HT1080 (cell line): ENCODE data around the gene TFPI. TPM values are rescaled to one million over a fixed set of nuclear protein-coding genes. Genes with fewer than 3 reads are reported as not detected.
"Not testable (repeated sequence)": the region's sequence is repeated elsewhere in the genome, so short reads cannot be mapped to it uniquely, and the experiment has no call there.

Experiments used
- DNase-seq: peaks from one replicate; pipeline ENCODE4 v3.0.0-alpha.2; 2015; ENCODE audit warnings: low read depth
- total RNA-seq: library from RNA; depleted of rRNA; stranded (reverse); fragments of >200 nt; shearing (Covaris generic); gene quantifications from 2 replicates; pipeline ENCODE4 v1.2.3, GENCODE V29; 2014

Gene TFPI
- total RNA-seq, 1 experiment from 2014 or later = 0.03 TPM

- DNase-seq = no peak
Measured at GRCh38 chr2:187529248-187529976, 24.8 kb downstream of the TFPI start.

DNA sequence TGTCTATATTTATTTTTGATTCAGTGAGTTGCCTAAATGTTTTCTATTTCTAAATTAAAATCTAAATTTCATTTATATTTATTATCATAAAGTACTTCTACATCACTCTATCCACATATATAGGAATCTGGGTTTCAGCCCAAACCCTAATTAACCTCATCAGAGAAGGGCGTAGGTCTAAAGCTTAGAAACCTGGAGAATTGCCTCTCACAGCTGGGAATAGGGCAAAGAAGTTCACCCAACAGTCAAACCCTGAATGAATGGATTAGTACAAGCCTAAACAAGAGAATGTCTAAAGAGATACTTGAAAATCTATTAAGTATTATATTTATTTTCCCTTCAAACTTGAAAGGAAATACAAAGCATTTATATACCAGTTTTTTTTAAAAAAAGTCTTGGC is 26.2 kb downstream of the TFPI start:
- no peak for DNase-seq

DNA sequence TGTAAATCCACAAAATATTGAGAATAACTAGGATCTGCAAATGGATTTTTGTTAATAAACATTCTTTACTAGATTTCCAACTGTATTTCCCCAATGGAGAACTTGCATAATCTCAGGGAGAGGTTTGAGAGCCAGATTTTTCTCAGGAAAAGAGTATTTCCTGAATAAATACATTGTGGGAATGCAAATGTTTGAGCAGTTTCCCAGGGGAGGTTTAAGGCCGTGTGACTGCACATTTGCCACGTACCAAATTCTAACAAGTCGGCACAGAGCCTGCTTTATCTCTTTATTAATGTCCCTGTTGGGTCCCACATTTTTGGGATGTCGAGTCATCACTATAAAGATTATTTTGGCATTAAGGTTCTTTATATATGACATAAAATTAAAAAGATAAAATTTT is 27.0 kb downstream of the TFPI start:
- DNase-seq = no peak

GRCh38 chr2:187526792-187527191 is 27.4 kb downstream of the TFPI start:
- DNase-seq = no peak

- DNase-seq = no peak
Measured at GRCh38 chr2:187525163-187525900, 28.9 kb downstream of the TFPI start.

DNA sequence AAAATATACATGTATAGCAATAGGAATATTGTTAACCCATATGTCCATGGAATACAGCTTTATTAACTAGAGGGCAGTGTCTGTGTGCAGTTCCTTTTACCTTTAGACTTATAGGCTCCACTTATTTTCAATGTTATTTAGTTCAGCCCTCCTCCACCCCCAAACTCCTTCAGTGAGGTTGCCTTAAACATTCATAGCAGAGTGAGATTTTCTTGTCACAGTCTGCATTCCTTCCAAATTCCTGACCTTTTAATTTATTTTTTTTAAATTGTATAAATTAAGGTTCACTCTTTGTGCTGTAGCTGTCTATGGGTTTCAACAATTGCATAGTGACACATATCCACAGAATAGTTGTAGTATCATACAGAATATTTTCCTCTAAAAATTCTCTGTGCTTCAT is 30.9 kb downstream of the TFPI start:
- no peak for DNase-seq

- no peak for DNase-seq
Measured at GRCh38 chr2:187520121-187520624, 34.1 kb downstream of the TFPI start.

- DNase-seq = no peak
Measured at GRCh38 chr2:187519419-187520120, 34.7 kb downstream of the TFPI start.

- DNase-seq = not testable (repeated sequence)
Measured at GRCh38 chr2:187517750-187518361, 36.4 kb downstream of the TFPI start.

- not testable (repeated sequence) for DNase-seq
Measured at GRCh38 chr2:187516630-187517510, 37.4 kb downstream of the TFPI start.

GRCh38 chr2:187514930-187515329 is 39.3 kb downstream of the TFPI start:
- DNase-seq = no peak

GRCh38 chr2:187514235-187514829 is 39.9 kb downstream of the TFPI start:
- DNase-seq = not testable (repeated sequence)

DNA sequence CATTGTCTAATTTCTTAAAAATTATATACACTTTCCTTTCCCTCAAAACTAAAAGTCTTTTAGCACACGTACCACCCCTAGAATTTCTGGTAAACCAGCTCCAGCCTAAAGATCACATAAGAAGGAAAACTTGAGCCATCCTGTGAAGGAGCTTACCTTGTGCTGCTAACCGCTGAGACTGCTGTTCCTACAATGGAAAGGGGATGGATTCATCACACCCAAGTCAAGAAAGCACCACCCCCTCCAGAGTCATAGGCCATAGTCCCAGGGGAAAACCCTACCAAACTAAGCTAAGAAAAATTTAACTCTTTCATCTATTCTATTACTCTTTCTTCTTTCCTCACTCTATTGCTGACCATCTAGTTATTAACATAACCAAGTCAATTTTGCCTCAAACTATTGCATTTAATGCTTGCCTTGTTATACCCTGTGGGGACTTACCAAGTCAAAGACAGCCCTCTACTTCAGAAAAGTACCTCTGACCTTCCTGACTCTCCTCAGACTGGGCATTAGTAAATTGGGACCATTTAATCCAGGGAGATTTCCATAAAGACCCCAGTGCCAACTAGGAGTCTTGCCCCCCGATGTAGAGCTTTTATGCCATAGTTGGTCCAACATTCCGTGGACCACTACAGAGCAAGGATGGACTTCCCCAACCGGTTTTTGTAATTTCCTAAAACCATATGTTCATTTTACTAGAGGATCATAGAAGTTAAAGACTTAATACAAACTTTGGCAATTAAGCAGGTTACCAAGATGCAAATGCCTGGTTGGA is 40.6 kb downstream of the TFPI start:
- not testable (repeated sequence) for DNase-seq

DNA sequence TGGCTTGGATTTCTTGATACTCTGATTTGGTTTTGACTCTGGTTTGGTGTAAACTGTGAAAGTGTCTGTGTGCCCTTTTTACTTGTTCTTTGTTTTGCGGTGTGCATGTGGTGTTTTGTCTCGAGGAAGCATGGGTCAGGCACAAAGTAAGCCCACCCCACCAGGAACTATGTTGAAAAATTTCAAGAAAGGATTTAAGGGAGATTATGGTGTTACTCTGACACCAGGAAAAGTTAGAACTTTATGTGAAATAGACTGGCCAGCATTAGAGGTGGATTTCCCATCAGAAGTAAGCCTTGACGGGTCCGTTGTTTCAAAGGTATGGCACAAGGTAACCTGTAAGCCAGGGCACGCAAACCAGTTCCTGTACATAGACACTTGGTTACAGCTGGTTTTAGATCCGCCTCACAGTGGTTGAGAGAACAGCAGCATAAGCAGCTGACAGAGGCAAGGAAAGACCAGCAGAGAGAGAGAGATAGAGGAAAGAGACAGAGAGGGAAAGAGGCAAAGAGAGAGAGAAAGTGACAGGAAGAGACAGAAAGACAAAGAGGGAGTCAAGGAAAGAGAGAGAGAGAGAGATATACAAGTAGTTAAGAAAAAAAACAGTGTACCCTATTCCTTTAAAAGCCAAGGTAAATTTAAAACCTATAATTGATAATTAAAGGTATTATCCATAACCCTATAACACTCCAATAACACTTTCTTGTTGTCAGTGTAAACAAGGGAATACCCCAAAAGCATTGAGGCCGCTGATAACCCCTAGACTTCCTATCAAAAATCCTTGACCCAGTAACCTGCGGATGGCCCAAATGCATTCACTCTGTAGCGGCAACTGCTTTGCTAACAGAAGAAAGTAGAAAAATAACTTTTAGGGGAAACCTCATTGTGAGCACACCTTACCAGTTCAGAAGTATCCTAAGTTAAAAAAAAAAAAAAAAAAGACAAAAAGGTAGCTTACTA is 42.6 kb downstream of the TFPI start:
- DNase-seq = no peak

- DNase-seq = not testable (repeated sequence)
Measured at GRCh38 chr2:187510419-187511355, 43.5 kb downstream of the TFPI start.

DNA sequence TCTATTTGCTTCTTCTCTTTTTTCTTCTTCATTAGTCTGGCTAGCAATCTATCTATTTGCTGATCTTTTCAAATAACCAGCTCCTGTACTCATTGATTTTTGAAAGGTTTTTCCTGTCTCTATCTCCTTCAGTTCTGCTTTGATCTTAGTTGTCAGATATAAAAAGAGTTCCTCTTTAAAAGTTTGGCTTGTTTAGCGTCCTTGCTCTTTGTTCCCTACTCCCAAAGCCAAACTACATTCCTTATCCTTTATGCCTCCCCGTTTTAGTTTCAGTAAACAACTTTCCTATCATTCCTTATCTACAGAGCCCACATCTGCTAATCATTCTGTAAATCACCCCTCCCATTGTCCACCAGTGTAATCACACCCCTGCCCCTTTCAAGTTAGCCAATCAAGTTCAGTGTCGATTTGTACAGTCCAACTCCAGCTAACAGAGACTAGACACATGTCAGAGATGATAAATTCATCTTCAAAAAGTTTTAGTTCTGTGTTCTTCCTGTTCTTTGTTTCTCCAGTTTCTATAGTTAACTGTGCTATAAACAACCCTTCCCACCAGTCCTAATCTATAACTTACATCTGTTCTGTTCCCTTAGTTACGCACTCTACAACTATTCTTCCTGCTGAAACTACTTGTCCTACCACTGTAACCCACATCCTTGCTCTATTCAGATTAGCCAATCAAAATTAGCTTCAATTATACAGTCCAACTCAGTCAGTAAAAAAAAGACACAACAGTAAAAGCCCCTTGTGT is 44.4 kb downstream of the TFPI start:
- no peak for DNase-seq
